Measurements from ENCODE around the gene NCOR1.

GRCh38 chr17:16254773-16255400, 39.6 kb upstream of the NCOR1 start:
- no peak for TF ChIP-seq SP1 (IDR thresholded peaks at IDR 0.05)
- no peak for TF ChIP-seq TARDBP (IDR thresholded peaks at IDR 0.05)
- TF ChIP-seq LEF1 (IDR thresholded peaks at IDR 0.05; ENCODE audit: borderline replicate concordance), result no peak
- TF ChIP-seq CTBP1 (IDR thresholded peaks at IDR 0.05; ENCODE audit: borderline replicate concordance), result no peak
- no peak for TF ChIP-seq NFRKB (IDR thresholded peaks at IDR 0.05)
- no peak for TF ChIP-seq SUZ12 (IDR thresholded peaks at IDR 0.05)
- TF ChIP-seq ARNT (IDR thresholded peaks at IDR 0.05), result no peak
- TF ChIP-seq FOXK2 (IDR thresholded peaks at IDR 0.05), result no peak
